CD4-positive, alpha-beta memory T cell (primary cell): Measurements from ENCODE around the gene A3GALT2. TPM values are rescaled to one million over a fixed set of nuclear protein-coding genes. Genes with fewer than 3 reads are reported as not detected.
A peak's percentile ranks its signal among the peaks of the same experiment; 100 is the strongest.

Experiments
- CTCF ChIA-PET: fragments of 350-600 bp; sonication (Branson Sonifier 250); formaldehyde crosslinking; loops from one replicate; lab custom pipeline; 2021; ENCODE audit warnings: inconsistent platforms; ENCODE audit not compliant: partially characterized antibody; lab: Charles Lee
- POLR2A ChIA-PET: fragments of 350-600 bp; sonication (Branson Sonifier 250); formaldehyde crosslinking; loops from one replicate; lab custom pipeline; 2021; ENCODE audit not compliant: partially characterized antibody; lab: Charles Lee
- DNase-seq, 5 donors: peaks; one replicate each; pipeline versions ENCODE4 v3.0.0 to v3.0.0-alpha.2; 2020 to 2022; ENCODE audit warnings: mixed read lengths in 1 of 5
- H3K27ac ChIP-seq: one replicate; pipeline ENCODE4 v1.7.0; 2013; ENCODE audit warnings: low read depth, low read length
- H3K27me3 ChIP-seq: 2 replicates; pipeline ENCODE4 v1.7.0; 2013; ENCODE audit warnings: mild to moderate bottlenecking, low read length, moderate library complexity; ENCODE audit not compliant: insufficient read depth
- H3K36me3 ChIP-seq: 2 replicates; pipeline ENCODE4 v1.7.0; 2013; ENCODE audit warnings: mild to moderate bottlenecking, low read length, moderate library complexity; ENCODE audit not compliant: insufficient read depth
- H3K4me1 ChIP-seq: 2 replicates; pipeline ENCODE4 v1.7.0; 2013; ENCODE audit warnings: mild to moderate bottlenecking, low read length, moderate library complexity; ENCODE audit not compliant: insufficient read depth
- H3K4me3 ChIP-seq, 2 donors: one replicate each; pipeline ENCODE4 v1.7.0; 2013; ENCODE audit warnings: low read length in 2 of 2, mild to moderate bottlenecking in 1 of 2
- H3K9me3 ChIP-seq, 2 donors: one replicate each; pipeline ENCODE4 v1.7.0; 2013; ENCODE audit warnings: low read length in 2 of 2, control low read depth in 1 of 2; ENCODE audit not compliant: control insufficient read depth in 1 of 2
- H3K27ac Mint-ChIP-seq, 7 donors: one replicate each; pipeline ENCODE4 v1.8.0; 2020 to 2021; ENCODE audit warnings: mixed read lengths in 7 of 7, mild to moderate bottlenecking in 6 of 7, inconsistent platforms in 3 of 7, moderate library complexity in 3 of 7
- H3K27me3 Mint-ChIP-seq, 2 donors: one replicate each; pipeline ENCODE4 v1.8.0; 2020 to 2021; ENCODE audit warnings: mixed read lengths in 2 of 2
- H3K36me3 Mint-ChIP-seq, 2 donors: one replicate each; pipeline ENCODE4 v1.8.0; 2020 to 2021; ENCODE audit warnings: mixed read lengths in 2 of 2, inconsistent platforms in 1 of 2, mild to moderate bottlenecking in 1 of 2
- H3K4me1 Mint-ChIP-seq, 4 donors: one replicate each; pipeline ENCODE4 v1.8.0; 2020 to 2021; ENCODE audit warnings: mixed read lengths in 4 of 4, mild to moderate bottlenecking in 1 of 4
- H3K4me3 Mint-ChIP-seq, 8 donors: one replicate each; pipeline ENCODE4 v1.8.0; 2020 to 2021; ENCODE audit warnings: mixed read lengths in 8 of 8, mild to moderate bottlenecking in 7 of 8, moderate library complexity in 6 of 8, inconsistent platforms in 3 of 8
- H3K9me3 Mint-ChIP-seq, 8 donors: one replicate each; pipeline ENCODE4 v1.8.0; 2020 to 2021; ENCODE audit warnings: mixed read lengths in 8 of 8, mild to moderate bottlenecking in 5 of 8, inconsistent platforms in 3 of 8, moderate library complexity in 1 of 8
- intact Hi-C: fragments of 100-400 bp; cut with micrococcal nuclease; formaldehyde crosslinking; loops from one replicate; pipeline ENCODE4 v1.15.1; 2023
- polyA plus RNA-seq, 2 donors: library from polyadenylated mRNA; unstranded; fragments of 300-500 nt; fragmentation: Illumina TruSeq; gene quantifications; one replicate each; pipeline ENCODE4 v1.2.3, GENCODE V29; 2021
- total RNA-seq, 2 experiments: library from RNA; stranded (reverse); gene quantifications; one replicate each; pipeline ENCODE4 v1.2.3, GENCODE V29; 2021

A3GALT2 gene
- total and polyA plus RNA-seq, 4 experiments from 2014 or later = not detected

GRCh38 chr1:33322870-33323585 lies 2.1 kb upstream of the A3GALT2 start:
- no peak overlapping the region for H3K4me3 Mint-ChIP-seq
- intact Hi-C loops = no loop called here
- H3K4me1 Mint-ChIP-seq = no peaks in the 10 kb centered on the region
- Histone ChIP-seq H3K4me1 (no peaks in the 10 kb centered on the region), H3K4me3 (no peak overlapping the region), H3K36me3 (peaks cover 40% of the 10 kb centered on the region), H3K9me3 (no peaks in the 10 kb centered on the region), H3K27ac (no peak overlapping the region), H3K27me3 (no peaks in the 10 kb centered on the region)
- no peak for DNase-seq
- H3K9me3 Mint-ChIP-seq = no peaks in the 10 kb centered on the region
- H3K36me3 Mint-ChIP-seq = peaks cover 31 to 51% of the 10 kb centered on the region in 2 donors
- CTCF ChIA-PET = interaction anchor here (1.3 to 3.1 kb wide), 3 partner anchors 13 to 44 kb away, joined by 3 to 14 read pairs (median 4); no protein-coding TSS in a partner anchor
- H3K27me3 Mint-ChIP-seq = no peaks in the 10 kb centered on the region
- POLR2A ChIA-PET = no interaction called here
- peak overlapping the region in 1 of 7 donors; percentile 48 for H3K27ac Mint-ChIP-seq

- ChIA-PET POLR2A (no interaction called here), CTCF (interaction anchor here (3.1 kb wide), 1 partner anchor 24 kb away, joined by 14 read pairs; no protein-coding TSS in a partner anchor)
- no peaks in the 10 kb centered on the region for H3K9me3 Mint-ChIP-seq
- intact Hi-C loops = no loop called here
- H3K36me3 Mint-ChIP-seq = peaks cover 27 to 42% of the 10 kb centered on the region in 2 donors
- peak overlapping the region in 1 of 7 donors; percentile 57 for H3K27ac Mint-ChIP-seq
- no peak for DNase-seq
- no peak overlapping the region for H3K4me3 Mint-ChIP-seq
- Histone ChIP-seq H3K4me3 (no peak overlapping the region), H3K36me3 (peaks cover 31% of the 10 kb centered on the region), H3K4me1 (no peaks in the 10 kb centered on the region), H3K27me3 (no peaks in the 10 kb centered on the region), H3K9me3 (no peaks in the 10 kb centered on the region), H3K27ac (no peak overlapping the region)
- H3K4me1 Mint-ChIP-seq = peaks cover 0 to under 1% (median 0%) of the 10 kb centered on the region in 4 donors
- no peaks in the 10 kb centered on the region for H3K27me3 Mint-ChIP-seq
Observed at GRCh38 chr1:33322109-33322508, 1.2 kb upstream of the A3GALT2 start.

- Histone ChIP-seq H3K27me3 (no peaks in the 10 kb centered on the region), H3K9me3 (no peaks in the 10 kb centered on the region), H3K36me3 (peaks cover 27% of the 10 kb centered on the region), H3K4me3 (no peak overlapping the region), H3K4me1 (no peaks in the 10 kb centered on the region), H3K27ac (no peak overlapping the region)
- no peaks in the 10 kb centered on the region for H3K9me3 Mint-ChIP-seq
- DNase-seq = no peak
- no peak overlapping the region for H3K4me3 Mint-ChIP-seq
- ChIA-PET CTCF (no interaction called here), POLR2A (no interaction called here)
- no peak overlapping the region for H3K27ac Mint-ChIP-seq
- peaks cover 0 to 2% of the 10 kb centered on the region in 2 donors for H3K27me3 Mint-ChIP-seq
- H3K36me3 Mint-ChIP-seq = peaks cover 24 to 34% of the 10 kb centered on the region in 2 donors
- H3K4me1 Mint-ChIP-seq = peaks cover 0 to 3% (median 0%) of the 10 kb centered on the region in 4 donors
- intact Hi-C loops = no loop called here
Observed at GRCh38 chr1:33321178-33321577, 280 bp upstream of the A3GALT2 start.

GRCh38 chr1:33319949-33320618 lies 814 bp downstream of the A3GALT2 start:
- Histone ChIP-seq H3K4me3 (no peak overlapping the region), H3K27me3 (no peaks in the 10 kb centered on the region), H3K27ac (no peak overlapping the region), H3K36me3 (peaks cover 16% of the 10 kb centered on the region), H3K9me3 (no peaks in the 10 kb centered on the region), H3K4me1 (no peaks in the 10 kb centered on the region)
- Mint-ChIP-seq H3K4me1 (peaks cover 0 to 11% (median 5%) of the 10 kb centered on the region in 4 donors), H3K9me3 (no peaks in the 10 kb centered on the region), H3K27me3 (peaks cover 0 to 2% of the 10 kb centered on the region in 2 donors), H3K4me3 (no peak overlapping the region), H3K27ac (no peak overlapping the region), H3K36me3 (peaks cover 14 to 23% of the 10 kb centered on the region in 2 donors)
- ChIA-PET POLR2A (interaction anchor here (1.2 kb wide), 1 partner anchor 30 kb away, joined by 3 read pairs; no protein-coding TSS in a partner anchor), CTCF (interaction anchor here (0.8 to 1.5 kb wide), 3 partner anchors 22 to 151 kb away, joined by 3 to 4 read pairs (median 4); no protein-coding TSS in a partner anchor)
- intact Hi-C loops = no loop called here
- no peak for DNase-seq

GRCh38 chr1:33319186-33319948 lies 1.5 kb downstream of the A3GALT2 start:
- no peaks in the 10 kb centered on the region for H3K9me3 ChIP-seq
- no peak overlapping the region for H3K27ac ChIP-seq
- intact Hi-C loops = no loop called here
- Mint-ChIP-seq H3K4me1 (peaks cover 0 to 11% (median 5%) of the 10 kb centered on the region in 4 donors), H3K9me3 (no peaks in the 10 kb centered on the region), H3K27ac (peak overlapping the region in 1 of 7 donors; percentile 65), H3K4me3 (no peak overlapping the region), H3K27me3 (peaks cover 2% of the 10 kb centered on the region in 2 donors), H3K36me3 (peaks cover 9 to 15% of the 10 kb centered on the region in 2 donors)
- no peaks in the 10 kb centered on the region for H3K27me3 ChIP-seq
- no peaks in the 10 kb centered on the region for H3K4me1 ChIP-seq
- no peak for DNase-seq
- peaks cover 9% of the 10 kb centered on the region for H3K36me3 ChIP-seq
- no peak overlapping the region for H3K4me3 ChIP-seq
- ChIA-PET CTCF (interaction anchor here (1.3 to 1.5 kb wide), 2 partner anchors 21 to 24 kb away, joined by 4 read pairs; no protein-coding TSS in a partner anchor), POLR2A (interaction anchor here (1.2 kb wide), 1 partner anchor 31 kb away, joined by 3 read pairs; no protein-coding TSS in a partner anchor)

- Histone ChIP-seq H3K36me3 (no peaks in the 10 kb centered on the region), H3K27me3 (no peaks in the 10 kb centered on the region), H3K4me3 (no peak overlapping the region), H3K9me3 (no peaks in the 10 kb centered on the region), H3K4me1 (no peaks in the 10 kb centered on the region), H3K27ac (no peak overlapping the region)
- peaks cover under 1 to 2% of the 10 kb centered on the region in 2 donors for H3K36me3 Mint-ChIP-seq
- no peak overlapping the region for H3K4me3 Mint-ChIP-seq
- intact Hi-C loops = no loop called here
- no peak for DNase-seq
- H3K4me1 Mint-ChIP-seq = peaks cover 0 to 11% (median 5%) of the 10 kb centered on the region in 4 donors
- H3K9me3 Mint-ChIP-seq = no peaks in the 10 kb centered on the region
- H3K27ac Mint-ChIP-seq = peak overlapping the region in 1 of 7 donors; percentile 44
- ChIA-PET CTCF (no interaction called here), POLR2A (no interaction called here)
- peaks cover 2% of the 10 kb centered on the region in 2 donors for H3K27me3 Mint-ChIP-seq
Observed at GRCh38 chr1:33317946-33318345, 3.0 kb downstream of the A3GALT2 start.
